Measurements from ENCODE around the gene SGO2.

DNA sequence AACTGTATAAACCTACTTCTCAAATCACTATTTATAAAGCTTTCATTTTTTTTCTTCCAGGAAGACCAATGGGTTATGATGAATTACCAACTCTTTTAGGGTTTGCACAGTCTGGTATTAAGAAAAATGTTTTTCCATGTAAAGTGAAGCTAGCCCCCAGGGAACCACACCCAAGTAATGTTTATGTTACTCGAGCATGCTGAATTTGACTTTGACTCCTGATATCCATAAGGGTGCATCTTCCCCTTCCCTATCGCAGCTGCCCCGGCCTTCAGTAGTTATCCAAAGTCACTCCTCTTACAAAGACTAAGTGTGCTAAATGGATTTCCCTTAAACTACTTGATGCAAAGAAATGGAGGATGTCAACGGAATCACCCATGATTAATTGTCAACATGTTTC lies 37.8 kb upstream of the SGO2 start:
- TF ChIP-seq EZH2phosphoT487 (IDR thresholded peaks at IDR 0.05; ENCODE audit: low read length) (no peak), EZH2 (optimal IDR thresholded peaks at IDR 0.05; ENCODE audit: low read depth, low read length) (no peak)
- TF ChIP-seq, protein P1, sequence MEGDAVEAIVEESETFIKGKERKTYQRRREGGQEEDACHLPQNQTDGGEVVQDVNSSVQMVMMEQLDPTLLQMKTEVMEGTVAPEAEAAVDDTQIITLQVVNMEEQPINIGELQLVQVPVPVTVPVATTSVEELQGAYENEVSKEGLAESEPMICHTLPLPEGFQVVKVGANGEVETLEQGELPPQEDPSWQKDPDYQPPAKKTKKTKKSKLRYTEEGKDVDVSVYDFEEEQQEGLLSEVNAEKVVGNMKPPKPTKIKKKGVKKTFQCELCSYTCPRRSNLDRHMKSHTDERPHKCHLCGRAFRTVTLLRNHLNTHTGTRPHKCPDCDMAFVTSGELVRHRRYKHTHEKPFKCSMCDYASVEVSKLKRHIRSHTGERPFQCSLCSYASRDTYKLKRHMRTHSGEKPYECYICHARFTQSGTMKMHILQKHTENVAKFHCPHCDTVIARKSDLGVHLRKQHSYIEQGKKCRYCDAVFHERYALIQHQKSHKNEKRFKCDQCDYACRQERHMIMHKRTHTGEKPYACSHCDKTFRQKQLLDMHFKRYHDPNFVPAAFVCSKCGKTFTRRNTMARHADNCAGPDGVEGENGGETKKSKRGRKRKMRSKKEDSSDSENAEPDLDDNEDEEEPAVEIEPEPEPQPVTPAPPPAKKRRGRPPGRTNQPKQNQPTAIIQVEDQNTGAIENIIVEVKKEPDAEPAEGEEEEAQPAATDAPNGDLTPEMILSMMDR (IDR thresholded peaks at IDR 0.05; ENCODE audit: low read length): no peak

Data from MM.1S (cell line).